GM12801 (cell line): ENCODE results near the gene RAC2.

Experiments
- TF ChIP-seq, protein P1 (sequence below): IDR thresholded peaks from one replicate; pipeline ENCODE4 v1.5.1; 2011; ENCODE audit warnings: control low read depth; ENCODE audit not compliant: insufficient read length; ENCODE audit errors: extremely low read depth

RAC2 gene

GRCh38 chr22:37234736-37235711, 9.0 kb downstream of the RAC2 start:
- TF ChIP-seq, protein P1, sequence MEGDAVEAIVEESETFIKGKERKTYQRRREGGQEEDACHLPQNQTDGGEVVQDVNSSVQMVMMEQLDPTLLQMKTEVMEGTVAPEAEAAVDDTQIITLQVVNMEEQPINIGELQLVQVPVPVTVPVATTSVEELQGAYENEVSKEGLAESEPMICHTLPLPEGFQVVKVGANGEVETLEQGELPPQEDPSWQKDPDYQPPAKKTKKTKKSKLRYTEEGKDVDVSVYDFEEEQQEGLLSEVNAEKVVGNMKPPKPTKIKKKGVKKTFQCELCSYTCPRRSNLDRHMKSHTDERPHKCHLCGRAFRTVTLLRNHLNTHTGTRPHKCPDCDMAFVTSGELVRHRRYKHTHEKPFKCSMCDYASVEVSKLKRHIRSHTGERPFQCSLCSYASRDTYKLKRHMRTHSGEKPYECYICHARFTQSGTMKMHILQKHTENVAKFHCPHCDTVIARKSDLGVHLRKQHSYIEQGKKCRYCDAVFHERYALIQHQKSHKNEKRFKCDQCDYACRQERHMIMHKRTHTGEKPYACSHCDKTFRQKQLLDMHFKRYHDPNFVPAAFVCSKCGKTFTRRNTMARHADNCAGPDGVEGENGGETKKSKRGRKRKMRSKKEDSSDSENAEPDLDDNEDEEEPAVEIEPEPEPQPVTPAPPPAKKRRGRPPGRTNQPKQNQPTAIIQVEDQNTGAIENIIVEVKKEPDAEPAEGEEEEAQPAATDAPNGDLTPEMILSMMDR: no peak

DNA sequence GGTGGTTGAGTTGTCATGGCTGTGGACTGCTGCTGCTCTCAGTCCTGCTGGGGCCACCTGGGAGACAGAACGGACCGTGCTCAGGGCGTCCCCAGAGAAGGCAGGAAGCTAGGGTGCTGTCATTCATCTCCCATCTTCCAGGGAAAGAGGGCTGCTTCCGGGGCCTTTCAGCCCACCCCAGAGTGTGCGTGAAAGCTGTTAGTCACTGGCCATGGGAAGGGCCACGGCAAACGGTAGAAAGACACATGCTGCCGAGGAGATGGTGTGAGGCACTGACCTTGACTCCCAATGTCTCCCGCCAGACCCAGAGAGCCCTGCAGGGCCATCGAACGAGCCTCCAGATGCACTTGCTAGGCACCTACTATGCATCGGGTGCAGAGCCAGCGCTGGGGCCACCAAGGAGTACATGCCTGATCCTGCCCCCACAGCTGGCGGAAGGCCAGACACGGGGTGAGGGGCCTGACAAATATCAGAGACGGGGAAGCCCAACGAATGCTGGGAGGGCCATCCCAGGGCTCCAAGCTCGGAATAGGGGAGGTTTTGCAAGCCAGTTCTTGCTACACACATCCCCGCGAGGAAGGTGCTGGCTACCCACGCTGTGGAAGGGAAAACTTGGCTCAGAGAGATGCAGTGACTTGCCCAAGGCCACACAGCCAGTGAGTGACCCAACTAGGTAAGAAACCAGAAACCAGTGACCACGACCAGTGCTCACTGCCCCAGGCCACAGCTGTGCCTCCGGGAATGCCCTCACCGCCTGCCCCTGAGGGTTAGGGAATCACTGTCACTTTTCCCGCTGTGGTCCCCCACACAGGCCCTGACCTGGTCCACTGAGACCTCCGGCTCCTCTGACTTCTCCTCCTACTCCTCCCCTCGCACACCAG, 10.1 kb downstream of the RAC2 start:
- TF ChIP-seq, protein P1: no peak

DNA sequence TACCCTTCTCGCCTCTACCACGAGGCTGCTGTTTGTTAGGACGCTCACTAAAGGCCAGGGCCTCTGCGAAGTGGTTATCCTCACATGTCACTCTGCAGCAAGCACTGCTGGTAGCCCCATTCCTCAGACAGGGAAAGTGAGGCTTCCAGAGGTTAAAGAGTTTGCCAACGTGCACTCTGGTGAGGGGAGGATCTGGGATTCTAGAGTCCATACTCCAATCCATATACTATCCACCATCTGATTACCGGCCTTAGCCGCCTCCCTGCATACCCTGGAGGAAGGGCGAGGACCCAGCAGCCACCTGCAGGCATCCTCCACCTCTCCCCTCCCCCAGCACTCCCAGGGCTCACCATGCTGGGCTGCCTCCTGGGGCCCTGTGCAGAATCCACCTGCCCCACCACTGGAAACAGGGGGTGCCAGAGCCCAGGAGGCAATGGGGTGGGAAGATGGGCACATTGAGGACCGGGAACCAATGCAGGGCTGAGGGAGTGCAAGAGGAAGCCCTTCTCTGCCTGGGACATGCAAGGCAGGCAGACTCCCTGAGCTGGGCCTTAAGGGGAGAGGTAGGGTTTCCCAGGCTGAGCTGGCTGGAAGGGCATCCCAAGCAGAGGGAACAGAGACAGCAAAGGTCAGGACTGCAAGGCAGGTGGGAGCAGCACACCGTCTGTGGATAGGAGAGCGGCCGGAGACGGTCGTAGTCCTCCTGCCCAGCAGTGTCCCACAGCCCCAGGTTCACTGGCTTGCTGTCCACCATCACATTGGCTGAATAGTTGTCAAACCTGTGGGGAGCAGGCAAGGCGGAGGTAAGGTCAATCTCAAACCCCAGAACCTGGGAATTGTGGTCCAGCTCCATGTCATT, 11.7 kb downstream of the RAC2 start:
- TF ChIP-seq, protein P1: no peak

GRCh38 chr22:37231406-37232139, 12.5 kb downstream of the RAC2 start:
- TF ChIP-seq, protein P1: no peak

DNA sequence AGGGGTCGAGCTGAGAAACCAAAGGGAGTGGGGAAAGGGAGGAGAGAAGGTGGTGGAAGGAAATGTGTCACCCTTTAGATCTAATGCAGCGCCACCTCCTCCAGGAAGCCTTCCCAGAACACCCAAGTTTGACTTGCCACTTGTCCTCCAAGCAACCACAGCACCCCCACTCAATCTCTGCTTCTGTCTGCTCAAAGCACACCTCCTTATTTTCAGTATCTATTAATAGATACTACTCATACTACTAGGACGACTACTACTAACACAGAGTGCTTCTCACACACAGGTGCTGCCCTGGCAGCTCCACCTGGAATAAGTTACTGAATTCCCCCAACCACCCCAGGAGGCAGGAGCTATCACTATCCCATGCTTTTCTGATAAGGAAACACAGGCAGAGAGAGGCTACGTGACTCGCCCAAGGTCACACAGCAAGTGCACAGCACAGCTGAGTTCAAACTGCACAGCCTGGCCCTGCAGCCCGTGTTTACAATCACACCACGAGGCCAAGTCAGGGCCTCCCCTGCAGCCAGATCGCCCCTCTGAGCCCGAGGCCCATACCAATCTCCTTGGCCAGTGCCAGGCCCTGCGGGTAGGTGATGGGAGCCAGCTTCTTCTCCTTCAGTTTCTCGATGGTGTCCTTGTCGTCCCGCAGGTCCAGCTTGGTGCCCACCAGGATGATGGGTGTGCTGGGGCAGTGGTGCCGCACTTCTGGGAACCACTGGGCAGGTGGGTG, 13.2 kb downstream of the RAC2 start:
- TF ChIP-seq, protein P1: no peak
